Heart left ventricle (tissue), 16 donors: ENCODE data around the gene SELENOP. TPM values are rescaled to one million over a fixed set of nuclear protein-coding genes. Genes with fewer than 3 reads are reported as not detected.

Experiments
- ATAC-seq, 4 donors: fragments of 200-7000 bp; cut with Tn5 transposase; one replicate each; pipeline ENCODE4 v1.9.1; 2020 to 2022; ENCODE audit warnings: moderate library complexity in 4 of 4, mild to moderate bottlenecking in 3 of 4, moderate number of reproducible peaks in 1 of 4
- DNase-seq, 5 donors: peaks; one replicate each; pipeline ENCODE4 v3.0.0-alpha.2; 2020
- H3K27ac ChIP-seq, 12 donors: fragments of 200-600 bp; sonication (generic) in 4 of 12; one replicate each; pipeline versions ENCODE4 v1.5.0 to v1.8.0; 2016 to 2022; ENCODE audit warnings: mild to moderate bottlenecking in 2 of 12
- H3K27me3 ChIP-seq, 9 donors: fragments of 200-600 bp; sonication (generic) in 2 of 9; one replicate each; pipeline versions ENCODE4 v1.5.1 to v1.8.0; 2016 to 2022; ENCODE audit warnings: mild to moderate bottlenecking in 3 of 9
- H3K36me3 ChIP-seq, 9 donors: fragments of 200-600 bp; sonication (generic) in 2 of 9; one replicate each; pipeline versions ENCODE4 v1.5.0 to v1.8.0; 2018 to 2022; ENCODE audit warnings: mild to moderate bottlenecking in 2 of 9
- H3K4me1 ChIP-seq, 12 donors: fragments of 200-600 bp; sonication (generic) in 4 of 12; one replicate each; pipeline versions ENCODE4 v1.5.0 to v1.8.0; 2016 to 2022; ENCODE audit warnings: mild to moderate bottlenecking in 3 of 12
- H3K4me3 ChIP-seq, 12 donors: fragments of 200-600 bp; sonication (generic) in 4 of 12; one replicate each; pipeline versions ENCODE4 v1.5.0 to v1.8.0; 2017 to 2022; ENCODE audit warnings: mild to moderate bottlenecking in 9 of 12, moderate library complexity in 4 of 12
- H3K9me3 ChIP-seq, 12 donors: fragments of 200-600 bp; sonication (generic) in 4 of 12; one replicate each; pipeline versions ENCODE4 v1.5.0 to v1.8.0; 2016 to 2022; ENCODE audit warnings: mild to moderate bottlenecking in 1 of 12
- CTCF ChIP-seq, 12 donors: fragments of 200-600 bp; sonication (generic) in 4 of 12; IDR thresholded peaks; one replicate each; pipeline versions ENCODE4 v1.5.0 to v1.8.0; 2018 to 2022; ENCODE audit warnings: antibody characterized with exemption in 12 of 12, mild to moderate bottlenecking in 5 of 12
- POLR2A ChIP-seq, 2 donors: fragments of 450-650 bp; IDR thresholded peaks; one replicate each; pipeline ENCODE4 v1.6.1; 2017; ENCODE audit warnings: antibody characterized with exemption in 2 of 2, mild to moderate bottlenecking in 2 of 2, moderate library complexity in 2 of 2
- WGBS, 4 donors: extraction: QIAGEN DNeasy Blood & Tissue Kit in 2 of 4; methylation state at CpG; one replicate each; pipeline versions ENCODE4 v1.1.5 to v1.1.7; 2013 to 2018; 5-methylcytosine and 5-hydroxymethylcytosine counted together
- intact Hi-C, 10 donors: fragments of 100-400 bp; cut with DNase I; formaldehyde crosslinking; loops; one replicate each; pipeline versions ENCODE4 v1.11.1 to v1.14.2; 2022
- polyA plus RNA-seq, 2 donors: library from polyadenylated mRNA; stranded (reverse); fragments of 200-250 nt; gene quantifications; one replicate each; pipeline ENCODE4 v1.2.3, GENCODE V29; 2013
- total RNA-seq, 9 donors: library from RNA; depleted of rRNA in 2 of 9; stranded (reverse); fragments of >200 nt in 2 of 9; fragmentation: NEBNext Ultra II Directional in 3 of 9; extraction: Animal tissue kit (Norgen Biotek cat#: 25700) in 3 of 9; gene quantifications; one replicate each; pipeline versions ENCODE4 v1.1.0 to v1.2.4, GENCODE V29; 2016 to 2023
- donor health status: ischemic (EF 13 %, LVEDD 7.1; RV severe dilation, severe dysfunction).
- donor health status: healthy with polysubstance abuse.
- donor health status: DM: no; HTN: yes; CAD: no.
- donor health status: DM: no; HTN: no; CAD: no.
- donor health status: ischemic (EF 25% LVEDD 6.9; RV normal size, moderate dysfunction).
- donor health status: ischemic (EF 25% LVEDD 5.7; RV mildly dilated, moderate dysfunction).
- donor health status: healthy.
- donor health status: DM: yes; HTN: yes; CAD: no.
- donor health status: ischemic (EF 35%, LVEDD 5.7; RV mildly dilated, moderate dysfunction).
- donor health status: nonischemic (EF 11% LVEDD 7.7; RV severe dilation, severe dysfunction).
- donor health status: DM: yes; HTN: yes; CAD: no.
- donor health status: PGD.
- donor health status: ischemic (EF 29% LVEDD 5.4; RV normal size, mild dysfunction).
- donor health status: nonischemic (EF 23%, LVEDD 6.1; RV moderate dilation, normal function).

Gene SELENOP
- total and polyA plus RNA-seq, 11 donors = 53.3 to 547 (median 194) TPM

GRCh38 chr5:42806701-42807262, 4.9 kb downstream of the SELENOP start:
- peaks cover 0 to 66% (median 51%) of the 10 kb centered on the region in 9 donors for H3K36me3 ChIP-seq
- H3K27ac ChIP-seq = no peak overlapping the region
- 76 to 86% (median 82%) methylated on average over 3 of the region's 3 CpGs for WGBS, 4 donors
- no peaks in the 10 kb centered on the region for H3K27me3 ChIP-seq
- peak overlapping the region in 3 of 12 donors; percentile 0 to 68 (median 3) for H3K4me3 ChIP-seq
- no peaks in the 10 kb centered on the region for H3K9me3 ChIP-seq
- intact Hi-C loops = loop anchor here in 4 of 10 donors (2.0 to 10.0 kb wide), 4 partner anchors 78 to 86 kb away; no protein-coding TSS in a partner anchor
- ATAC-seq (no peak), DNase-seq (no peak)
- peaks cover 0 to 39% (median 18%) of the 10 kb centered on the region in 12 donors for H3K4me1 ChIP-seq
- TF ChIP-seq POLR2A (IDR thresholded peaks at IDR 0.05) = no peak
- no peak for TF ChIP-seq CTCF (IDR thresholded peaks at IDR 0.05)

- Histone ChIP-seq H3K36me3 (peaks cover 0 to 72% (median 58%) of the 10 kb centered on the region in 9 donors), H3K27ac (no peak overlapping the region), H3K4me1 (peaks cover 0 to 39% (median 18%) of the 10 kb centered on the region in 12 donors), H3K9me3 (no peaks in the 10 kb centered on the region), H3K27me3 (no peaks in the 10 kb centered on the region), H3K4me3 (no peak overlapping the region)
- ATAC-seq (no peak), DNase-seq (no peak)
- WGBS, 4 donors = 43 to 54% (median 48%) methylated on average over 2 of the region's 2 CpGs
- TF ChIP-seq POLR2A (IDR thresholded peaks at IDR 0.05) (no peak), CTCF (IDR thresholded peaks at IDR 0.05) (no peak)
- intact Hi-C loops = loop anchor here in 4 of 10 donors (2.0 to 10.0 kb wide), 4 partner anchors 79 to 86 kb away; no protein-coding TSS in a partner anchor
Measured at GRCh38 chr5:42806004-42806700, 5.5 kb downstream of the SELENOP start.

- intact Hi-C loops = loop anchor here in 3 of 10 donors (5.0 to 10.0 kb wide), 3 partner anchors 80 to 87 kb away; no protein-coding TSS in a partner anchor
- no peak overlapping the region for H3K4me3 ChIP-seq
- DNase-seq = no peak
- peaks cover 0 to 38% (median 16%) of the 10 kb centered on the region in 12 donors for H3K4me1 ChIP-seq
- 95 to 99% (median 97%) methylated on average over 4 of the region's 4 CpGs for WGBS, 4 donors
- no peak overlapping the region for H3K27ac ChIP-seq
- ATAC-seq = no peak
- peaks cover 0 to 85% (median 71%) of the 10 kb centered on the region in 9 donors for H3K36me3 ChIP-seq
- no peaks in the 10 kb centered on the region for H3K27me3 ChIP-seq
- no peaks in the 10 kb centered on the region for H3K9me3 ChIP-seq
- no peak for TF ChIP-seq POLR2A (IDR thresholded peaks at IDR 0.05)
- no peak for TF ChIP-seq CTCF (IDR thresholded peaks at IDR 0.05)
Measured at GRCh38 chr5:42804717-42805339, 6.9 kb downstream of the SELENOP start.
